HG02870 (cell line): Measurements from ENCODE around the gene STRBP.
"Not testable (repeated sequence)": the region's sequence is repeated elsewhere in the genome, so short reads cannot be mapped to it uniquely, and the experiment has no call there.

Source experiments
- ATAC-seq: cut with Tn5 transposase; IDR thresholded peaks from one replicate; pipeline ENCODE4 v1.9.1; 2021; ENCODE audit warnings: mild to moderate bottlenecking, moderate library complexity; ENCODE audit not compliant: unreplicated experiment

STRBP gene

GRCh38 chr9:123283455-123283854 lies 15.1 kb upstream of the STRBP start:
- no peak for ATAC-seq

GRCh38 chr9:123283048-123283408 lies 14.6 kb upstream of the STRBP start:
- no peak for ATAC-seq

- ATAC-seq, result no peak
These were observed 14.1 kb upstream of the STRBP start for GRCh38 chr9:123282362-123283047.

- ATAC-seq, result no peak
These were observed 13.4 kb upstream of the STRBP start for GRCh38 chr9:123281659-123282350.

GRCh38 chr9:123278879-123279493 lies 10.6 kb upstream of the STRBP start:
- ATAC-seq, result not testable (repeated sequence)

GRCh38 chr9:123278361-123278760 lies 10.0 kb upstream of the STRBP start:
- no peak for ATAC-seq

- ATAC-seq, result no peak
These were observed 8.2 kb upstream of the STRBP start for GRCh38 chr9:123276551-123276950.

- ATAC-seq, result not testable (repeated sequence)
These were observed 2.7 kb upstream of the STRBP start for GRCh38 chr9:123271133-123271532.

- no peak for ATAC-seq
These were observed 895 bp upstream of the STRBP start for GRCh38 chr9:123269281-123269680.

GRCh38 chr9:123268199-123268464 lies 254 bp downstream of the STRBP start:
- ATAC-seq, result no peak

GRCh38 chr9:123267481-123268198 lies 746 bp downstream of the STRBP start:
- ATAC-seq, result peak; percentile 1

GRCh38 chr9:123266655-123267399 lies 1.6 kb downstream of the STRBP start:
- no peak for ATAC-seq

- no peak for ATAC-seq
These were observed 2.6 kb downstream of the STRBP start for GRCh38 chr9:123265833-123266232.

- no peak for ATAC-seq
These were observed 5.2 kb downstream of the STRBP start for GRCh38 chr9:123263227-123263626.

GRCh38 chr9:123262338-123262737 lies 6.0 kb downstream of the STRBP start:
- ATAC-seq, result no peak

GRCh38 chr9:123261006-123261677 lies 7.2 kb downstream of the STRBP start:
- no peak for ATAC-seq

GRCh38 chr9:123260340-123260739 lies 8.0 kb downstream of the STRBP start:
- ATAC-seq, result no peak

- ATAC-seq, result no peak
These were observed 11.1 kb downstream of the STRBP start for GRCh38 chr9:123257276-123257675.

GRCh38 chr9:123255718-123256117 lies 12.7 kb downstream of the STRBP start:
- ATAC-seq, result no peak

GRCh38 chr9:123253204-123253603 lies 15.2 kb downstream of the STRBP start:
- ATAC-seq, result no peak

- no peak for ATAC-seq
These were observed 16.6 kb downstream of the STRBP start for GRCh38 chr9:123251741-123252140.
